ENCODE measurements around the gene MIEN1. TPM values are rescaled to one million over a fixed set of nuclear protein-coding genes. Genes with fewer than 3 reads are reported as not detected.

Gene MIEN1
- total and polyA plus RNA-seq, 2 donors (not counting 1 experiment from before 2014, with no cell fraction given), result 41.1 to 63.2 TPM

GRCh38 chr17:39742126-39742855 lies 12.0 kb upstream of the MIEN1 start:
- Histone ChIP-seq H3K27ac (ENCODE audit: low read length in 2 of 2) (no peak overlapping the region), H3K9ac (ENCODE audit: low read length) (no peak overlapping the region), H3K36me3 (replicated peaks in 1 of 2; ENCODE audit: control extremely low read depth in 1 of 2, control insufficient read depth in 1 of 2, extremely low read depth in 1 of 2, insufficient read depth in 2 of 2, low read length in 1 of 2) (no peaks in the 10 kb centered on the region), H3K9me3 (ENCODE audit: control extremely low read depth in 1 of 3, control insufficient read depth in 2 of 3, insufficient read depth in 1 of 3, low read length in 2 of 3) (peaks cover 0 to 7% (median 0%) of the 10 kb centered on the region in 3 donors), H3K4me2 (replicated peaks; ENCODE audit: low read depth, low read length, poor library complexity, severe bottlenecking) (no peak overlapping the region), H3K4me3 (ENCODE audit: control extremely low read depth in 1 of 5, extremely low read depth in 1 of 5, insufficient read depth in 1 of 5, low read depth in 2 of 5, low read length in 4 of 5) (no peak overlapping the region), H3K27me3 (replicated peaks in 1 of 4; ENCODE audit: control extremely low read depth in 1 of 4, control insufficient read depth in 3 of 4, insufficient read depth in 4 of 4, low read length in 3 of 4) (peaks cover 0 to 34% (median 12%) of the 10 kb centered on the region in 4 experiments), H4K20me1 (ENCODE audit: control insufficient read depth, insufficient read depth, low read length, poor library complexity, severe bottlenecking) (no peaks in the 10 kb centered on the region), H3K4me1 (ENCODE audit: control insufficient read depth in 2 of 2, insufficient read depth in 2 of 2, low read length in 2 of 2) (peaks cover 32 to 35% of the 10 kb centered on the region in 2 donors), H2AFZ (ENCODE audit: insufficient read depth, low read depth, low read length, poor library complexity, severe bottlenecking) (no peak overlapping the region), H3K79me2 (ENCODE audit: control insufficient read depth, insufficient read depth, low read length) (peaks cover 2% of the 10 kb centered on the region)
- Mint-ChIP-seq H3K27me3 (peaks cover 19% of the 10 kb centered on the region), H3K9me3 (ENCODE audit: insufficient read depth) (no peaks in the 10 kb centered on the region), H3K4me3 (no peak overlapping the region), H3K4me1 (peaks cover 28% of the 10 kb centered on the region), H3K27ac (no peak overlapping the region)
- ChIA-PET POLR2A (interaction anchor here (0.5 to 0.6 kb wide), 3 partner anchors 185 to 536 kb away, joined by 3 to 5 read pairs (median 3); partner anchors contain the start of genes LRRC3C and ORMDL3), CTCF (interaction anchor here (1.4 kb wide), 1 partner anchor 12 kb away, joined by 5 read pairs; the partner anchor contains the start of gene MIEN1)
- 94% methylated on average over 12 of the region's 18 CpGs for WGBS (ENCODE audit: insufficient coverage)
- DNase-seq (no peak), ATAC-seq (ENCODE audit: low read depth) (no peak)
- no peak for TF ChIP-seq CTCF (IDR thresholded peaks at IDR 0.05)
- no peak for TF ChIP-seq EZH2 (IDR thresholded peaks at IDR 0.05; ENCODE audit: borderline replicate concordance, insufficient read depth, low read depth, low read length, poor library complexity, severe bottlenecking)
- intact Hi-C loops (cut with micrococcal nuclease), result no loop called here
